CD14-positive monocyte (primary cell): Measurements from ENCODE around the gene LAMA3. TPM values are rescaled to one million over a fixed set of nuclear protein-coding genes. Genes with fewer than 3 reads are reported as not detected.

ENCODE experiments used
- DNase-seq, 3 donors: peaks; one replicate each; pipeline ENCODE4 v3.0.0-alpha.2; 2011 to 2022
- H2AFZ ChIP-seq: 2 replicates; pipeline ENCODE4 v1.6.0; 2012; ENCODE audit warnings: mild to moderate bottlenecking, low read depth, low read length, inconsistent platforms; ENCODE audit not compliant: insufficient read depth, poor library complexity, severe bottlenecking
- H3K27ac ChIP-seq, 2 donors: 1 replicate in 1 of 2; 2 replicates in 1 of 2; pipeline ENCODE4 v1.5.1; 2012 to 2013; ENCODE audit warnings: low read length in 2 of 2, control low read depth in 1 of 2, inconsistent platforms in 1 of 2, low read depth in 1 of 2, mild to moderate bottlenecking in 1 of 2
- H3K27me3 ChIP-seq, 2 donors: one replicate each; pipeline versions ENCODE4 v1.6.0 to v1.6.1; 2011 to 2013; ENCODE audit warnings: low read length in 2 of 2; ENCODE audit not compliant: control insufficient read depth in 2 of 2, insufficient read depth in 2 of 2
- H3K36me3 ChIP-seq, 2 donors: replicated peaks in 1 of 2; 1 replicate in 1 of 2; 2 replicates in 1 of 2; pipeline versions ENCODE4 v1.5.1 to v1.6.1; 2012 to 2013; ENCODE audit warnings: low read length in 2 of 2, control low read depth in 1 of 2, inconsistent platforms in 1 of 2, mild to moderate bottlenecking in 1 of 2; ENCODE audit not compliant: insufficient read depth in 2 of 2, control insufficient read depth in 1 of 2
- H3K4me1 ChIP-seq, 2 donors: 1 replicate in 1 of 2; 2 replicates in 1 of 2; pipeline versions ENCODE4 v1.5.1 to v1.6.1; 2012 to 2013; ENCODE audit warnings: low read length in 2 of 2, control low read depth in 1 of 2, inconsistent platforms in 1 of 2, mild to moderate bottlenecking in 1 of 2, moderate library complexity in 1 of 2; ENCODE audit not compliant: insufficient read depth in 2 of 2, control insufficient read depth in 1 of 2
- H3K4me2 ChIP-seq: replicated peaks from 2 replicates; pipeline ENCODE3; 2012; ENCODE audit warnings: low read length, moderate library complexity, mild to moderate bottlenecking; ENCODE audit not compliant: poor library complexity, severe bottlenecking; ENCODE audit errors: extremely low read depth
- H3K4me3 ChIP-seq, 3 experiments: fragments of 200-600 bp in 1 of 3; sonication (generic) in 1 of 3; replicated peaks in 1 of 3; 1 replicate in 2 of 3; 2 replicates in 1 of 3; pipeline ENCODE4 v1.5.1; 2011 to 2013; ENCODE audit warnings: low read length in 3 of 3, mild to moderate bottlenecking in 3 of 3, control low read depth in 2 of 3, low read depth in 2 of 3, inconsistent platforms in 1 of 3, moderate library complexity in 1 of 3
- H3K79me2 ChIP-seq: 2 replicates; pipeline ENCODE4 v1.6.0; 2012; ENCODE audit warnings: mild to moderate bottlenecking, control low read depth, inconsistent platforms, low read length, moderate library complexity; ENCODE audit not compliant: insufficient read depth
- H3K9ac ChIP-seq: 2 replicates; pipeline ENCODE4 v1.6.0; 2017; ENCODE audit warnings: low read length, mild to moderate bottlenecking; ENCODE audit not compliant: insufficient read depth, poor library complexity, severe bottlenecking
- H3K9me3 ChIP-seq, 2 donors: replicated peaks in 1 of 2; 1 replicate in 1 of 2; 2 replicates in 1 of 2; pipeline versions ENCODE4 v1.5.1 to v1.6.1; 2012 to 2013; ENCODE audit warnings: low read length in 2 of 2, control low read depth in 1 of 2; ENCODE audit not compliant: control insufficient read depth in 1 of 2, insufficient read depth in 1 of 2
- H4K20me1 ChIP-seq: 2 replicates; pipeline ENCODE4 v1.6.0; 2012; ENCODE audit warnings: mild to moderate bottlenecking, low read length, control low read depth, moderate library complexity; ENCODE audit not compliant: insufficient read depth
- H3K27ac Mint-ChIP-seq, 7 donors: one replicate each; pipeline ENCODE4 v1.8.0; 2020; ENCODE audit warnings: mild to moderate bottlenecking in 7 of 7, mixed read lengths in 7 of 7, moderate library complexity in 6 of 7, inconsistent platforms in 2 of 7
- H3K27me3 Mint-ChIP-seq, 3 donors: one replicate each; pipeline ENCODE4 v1.8.0; 2021 to 2022; ENCODE audit warnings: low read depth in 3 of 3, mild to moderate bottlenecking in 3 of 3, mixed read lengths in 3 of 3, moderate library complexity in 3 of 3, inconsistent platforms in 1 of 3
- H3K36me3 Mint-ChIP-seq, 2 donors: one replicate each; pipeline ENCODE4 v1.8.0; 2020; ENCODE audit warnings: mixed read lengths in 2 of 2, inconsistent platforms in 1 of 2, mild to moderate bottlenecking in 1 of 2
- H3K4me1 Mint-ChIP-seq: one replicate; pipeline ENCODE4 v1.8.0; 2020; ENCODE audit warnings: mild to moderate bottlenecking, mixed read lengths
- H3K4me3 Mint-ChIP-seq, 2 donors: one replicate each; pipeline ENCODE4 v1.8.0; 2020; ENCODE audit warnings: mild to moderate bottlenecking in 2 of 2, mixed read lengths in 2 of 2, moderate library complexity in 1 of 2
- H3K9me3 Mint-ChIP-seq, 7 donors: one replicate each; pipeline ENCODE4 v1.8.0; 2020 to 2022; ENCODE audit warnings: mixed read lengths in 7 of 7, mild to moderate bottlenecking in 6 of 7, moderate library complexity in 6 of 7, inconsistent platforms in 2 of 7
- WGBS: methylation state at CpG from one replicate; pipeline ENCODE4 v1.1.5; 2013; ENCODE audit warnings: missing lambda C conversion rate; ENCODE audit not compliant: insufficient coverage; 5-methylcytosine and 5-hydroxymethylcytosine counted together
- intact Hi-C, 2 donors: fragments of 100-400 bp; cut with micrococcal nuclease; formaldehyde crosslinking; loops; one replicate each; pipeline versions ENCODE4 v1.15.0 to v1.15.1; 2023
- polyA plus RNA-seq, 3 donors: library from polyadenylated mRNA; depleted of rRNA in 1 of 3; unstranded in 2 of 3; stranded (reverse) in 1 of 3; fragments of 300-500 nt in 2 of 3; fragments of >200 nt in 1 of 3; fragmentation: Illumina TruSeq in 2 of 3; gene quantifications; 1 replicate in 2 of 3; 2 replicates in 1 of 3; pipeline ENCODE4 v1.2.3, GENCODE V29; 2012 to 2021
- TF ChIP-seq, protein P1 (sequence below): fragments of 200-600 bp; IDR thresholded peaks from one replicate; pipeline ENCODE4 v1.8.0; 2022; ENCODE audit warnings: antibody characterized with exemption, mild to moderate bottlenecking

Gene LAMA3
- polyA plus RNA-seq, 3 donors, result not detected

DNA sequence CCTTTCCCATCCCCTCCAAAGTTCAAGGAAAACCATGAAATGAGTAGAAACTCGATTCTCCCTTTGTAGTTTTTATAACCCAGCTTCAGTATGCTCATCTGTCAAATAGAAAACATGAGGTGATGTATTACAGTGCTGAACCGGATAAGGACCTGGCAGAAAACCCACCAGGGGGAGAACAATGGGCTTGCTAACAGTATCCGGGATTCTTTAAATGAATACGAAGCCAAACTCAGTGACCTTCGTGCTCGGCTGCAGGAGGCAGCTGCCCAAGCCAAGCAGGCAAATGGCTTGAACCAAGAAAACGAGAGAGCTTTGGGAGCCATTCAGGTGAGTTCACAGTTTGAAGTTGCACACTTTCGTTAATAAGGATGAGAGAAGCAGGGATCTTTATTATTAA is 211.7 kb downstream of the LAMA3 start:
- H3K27ac ChIP-seq, result no peak overlapping the region
- TF ChIP-seq, protein P1, sequence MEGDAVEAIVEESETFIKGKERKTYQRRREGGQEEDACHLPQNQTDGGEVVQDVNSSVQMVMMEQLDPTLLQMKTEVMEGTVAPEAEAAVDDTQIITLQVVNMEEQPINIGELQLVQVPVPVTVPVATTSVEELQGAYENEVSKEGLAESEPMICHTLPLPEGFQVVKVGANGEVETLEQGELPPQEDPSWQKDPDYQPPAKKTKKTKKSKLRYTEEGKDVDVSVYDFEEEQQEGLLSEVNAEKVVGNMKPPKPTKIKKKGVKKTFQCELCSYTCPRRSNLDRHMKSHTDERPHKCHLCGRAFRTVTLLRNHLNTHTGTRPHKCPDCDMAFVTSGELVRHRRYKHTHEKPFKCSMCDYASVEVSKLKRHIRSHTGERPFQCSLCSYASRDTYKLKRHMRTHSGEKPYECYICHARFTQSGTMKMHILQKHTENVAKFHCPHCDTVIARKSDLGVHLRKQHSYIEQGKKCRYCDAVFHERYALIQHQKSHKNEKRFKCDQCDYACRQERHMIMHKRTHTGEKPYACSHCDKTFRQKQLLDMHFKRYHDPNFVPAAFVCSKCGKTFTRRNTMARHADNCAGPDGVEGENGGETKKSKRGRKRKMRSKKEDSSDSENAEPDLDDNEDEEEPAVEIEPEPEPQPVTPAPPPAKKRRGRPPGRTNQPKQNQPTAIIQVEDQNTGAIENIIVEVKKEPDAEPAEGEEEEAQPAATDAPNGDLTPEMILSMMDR, result no peak
- no peaks in the 10 kb centered on the region for H3K36me3 ChIP-seq
- intact Hi-C loops, result no loop called here
- no peak overlapping the region for H3K9ac ChIP-seq
- H3K27ac Mint-ChIP-seq, result no peak overlapping the region
- H4K20me1 ChIP-seq, result no peaks in the 10 kb centered on the region
- DNase-seq, result no peak
- no peaks in the 10 kb centered on the region for H3K36me3 Mint-ChIP-seq
- H3K27me3 Mint-ChIP-seq, result peaks cover 2 to 4% (median 3%) of the 10 kb centered on the region in 3 donors
- no peak overlapping the region for H2AFZ ChIP-seq
- peaks cover 0 to 4% of the 10 kb centered on the region in 2 donors for H3K4me1 ChIP-seq
- no peak overlapping the region for H3K4me3 Mint-ChIP-seq
- no peak overlapping the region for H3K4me2 ChIP-seq
- WGBS, result 11% methylated on average over 5 of the region's 8 CpGs
- H3K4me1 Mint-ChIP-seq, result peaks cover 11% of the 10 kb centered on the region
- H3K9me3 Mint-ChIP-seq, result peaks cover 0 to 3% (median 0%) of the 10 kb centered on the region in 7 donors
- no peaks in the 10 kb centered on the region for H3K79me2 ChIP-seq
- no peak overlapping the region for H3K4me3 ChIP-seq
- H3K9me3 ChIP-seq, result no peaks in the 10 kb centered on the region
- no peaks in the 10 kb centered on the region for H3K27me3 ChIP-seq

DNA sequence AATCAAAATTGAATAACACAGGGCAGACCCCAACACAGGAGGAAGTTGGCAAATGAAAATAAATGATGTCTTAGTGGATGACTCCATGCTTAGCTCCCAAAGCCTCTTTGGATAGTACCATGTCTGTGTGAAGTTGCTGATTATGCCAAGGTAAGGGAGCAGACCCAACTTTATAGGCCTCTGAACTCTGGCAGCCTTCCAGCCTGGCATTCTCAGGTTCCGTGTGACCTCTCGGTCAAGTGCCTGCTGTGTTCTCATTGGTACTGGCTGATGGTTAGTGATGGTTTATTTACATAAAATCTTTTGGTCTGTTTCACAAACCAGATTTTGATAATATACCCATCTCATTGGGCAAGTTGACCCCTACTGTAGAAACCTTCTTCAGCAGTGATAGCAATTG is 213.1 kb downstream of the LAMA3 start:
- Histone ChIP-seq H3K9ac (no peak overlapping the region), H2AFZ (no peak overlapping the region), H3K4me2 (no peak overlapping the region), H3K9me3 (no peaks in the 10 kb centered on the region), H3K4me1 (peaks cover 0 to 2% of the 10 kb centered on the region in 2 donors), H3K4me3 (no peak overlapping the region), H3K27ac (no peak overlapping the region), H3K79me2 (no peaks in the 10 kb centered on the region), H4K20me1 (no peaks in the 10 kb centered on the region), H3K36me3 (no peaks in the 10 kb centered on the region), H3K27me3 (no peaks in the 10 kb centered on the region)
- no peak overlapping the region for H3K4me3 Mint-ChIP-seq
- no peaks in the 10 kb centered on the region for H3K9me3 Mint-ChIP-seq
- 100% methylated on average over 1 of the region's 2 CpGs for WGBS
- peaks cover 1 to 3% (median 2%) of the 10 kb centered on the region in 3 donors for H3K27me3 Mint-ChIP-seq
- H3K36me3 Mint-ChIP-seq, result no peaks in the 10 kb centered on the region
- H3K4me1 Mint-ChIP-seq, result peaks cover 4% of the 10 kb centered on the region
- intact Hi-C loops, result no loop called here
- TF ChIP-seq, protein P1, result no peak
- H3K27ac Mint-ChIP-seq, result no peak overlapping the region
- no peak for DNase-seq
